ENCODE measurements around the gene TMED8.

DNA sequence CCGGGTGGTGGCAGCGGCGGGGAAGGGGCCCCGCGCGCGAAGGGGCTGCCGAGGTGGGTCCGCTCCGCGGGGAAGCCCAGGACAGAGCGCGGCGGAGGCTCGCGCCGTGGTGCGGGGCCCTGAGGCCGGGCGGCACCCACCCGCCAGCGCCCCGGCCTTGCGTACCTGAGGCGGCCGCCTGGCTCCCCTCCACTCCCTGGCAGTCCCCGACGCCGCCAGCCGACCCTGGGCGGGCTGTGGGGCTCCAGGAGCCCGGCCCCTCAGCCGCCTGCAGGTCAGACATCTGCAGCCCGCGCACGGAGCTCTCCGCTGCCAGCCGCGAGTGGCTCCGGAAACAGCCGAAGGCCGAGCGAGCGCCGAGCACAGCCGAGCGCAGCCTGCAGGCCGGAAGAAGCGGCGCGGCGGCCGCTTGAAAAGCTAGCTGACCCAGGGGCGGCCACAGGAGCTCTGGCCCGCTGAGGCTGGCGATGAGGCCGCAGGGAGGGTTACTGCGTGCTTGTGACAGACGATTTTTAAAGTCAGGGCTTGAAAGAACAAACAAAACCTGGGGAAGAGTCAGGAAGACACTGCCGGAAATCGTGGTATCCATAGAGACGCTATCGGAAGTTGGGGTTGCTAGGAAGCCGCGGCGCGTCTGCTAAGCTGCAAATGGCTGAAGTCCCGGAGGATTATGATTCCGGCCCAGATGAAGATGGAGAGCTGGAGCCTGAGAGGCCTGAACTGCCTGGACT, at the start of gene TMED8, which contains the start of gene SAMD15:
- TF ChIP-seq, protein P1, sequence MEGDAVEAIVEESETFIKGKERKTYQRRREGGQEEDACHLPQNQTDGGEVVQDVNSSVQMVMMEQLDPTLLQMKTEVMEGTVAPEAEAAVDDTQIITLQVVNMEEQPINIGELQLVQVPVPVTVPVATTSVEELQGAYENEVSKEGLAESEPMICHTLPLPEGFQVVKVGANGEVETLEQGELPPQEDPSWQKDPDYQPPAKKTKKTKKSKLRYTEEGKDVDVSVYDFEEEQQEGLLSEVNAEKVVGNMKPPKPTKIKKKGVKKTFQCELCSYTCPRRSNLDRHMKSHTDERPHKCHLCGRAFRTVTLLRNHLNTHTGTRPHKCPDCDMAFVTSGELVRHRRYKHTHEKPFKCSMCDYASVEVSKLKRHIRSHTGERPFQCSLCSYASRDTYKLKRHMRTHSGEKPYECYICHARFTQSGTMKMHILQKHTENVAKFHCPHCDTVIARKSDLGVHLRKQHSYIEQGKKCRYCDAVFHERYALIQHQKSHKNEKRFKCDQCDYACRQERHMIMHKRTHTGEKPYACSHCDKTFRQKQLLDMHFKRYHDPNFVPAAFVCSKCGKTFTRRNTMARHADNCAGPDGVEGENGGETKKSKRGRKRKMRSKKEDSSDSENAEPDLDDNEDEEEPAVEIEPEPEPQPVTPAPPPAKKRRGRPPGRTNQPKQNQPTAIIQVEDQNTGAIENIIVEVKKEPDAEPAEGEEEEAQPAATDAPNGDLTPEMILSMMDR (conservative IDR thresholded peaks at IDR 0.05): peak; percentile 46; the same call in 1 of the 2 replicates
- TF ChIP-seq EZH2 (IDR thresholded peaks at IDR 0.05; ENCODE audit: low read depth): no peak

Data from PC-9 (cell line).